Subcutaneous abdominal adipose tissue (tissue), 5 donors: ENCODE measurements around the gene TMEM204.

Experiments
- H3K27ac ChIP-seq: one replicate; pipeline ENCODE4 v1.7.0; 2013; ENCODE audit warnings: low read depth, mild to moderate bottlenecking, inconsistent platforms, low read length, moderate library complexity
- H3K27me3 ChIP-seq, 5 donors: one replicate each; pipeline ENCODE4 v1.7.0; 2013; ENCODE audit warnings: low read length in 5 of 5, inconsistent platforms in 1 of 5; ENCODE audit not compliant: control insufficient read depth in 5 of 5, insufficient read depth in 4 of 5
- H3K36me3 ChIP-seq, 5 donors: one replicate each; pipeline ENCODE4 v1.7.0; 2013; ENCODE audit warnings: low read length in 5 of 5; ENCODE audit not compliant: control insufficient read depth in 5 of 5, insufficient read depth in 5 of 5
- H3K4me1 ChIP-seq, 5 donors: one replicate each; pipeline ENCODE4 v1.7.0; 2013; ENCODE audit warnings: low read length in 5 of 5, mild to moderate bottlenecking in 3 of 5, moderate library complexity in 1 of 5; ENCODE audit not compliant: control insufficient read depth in 5 of 5, insufficient read depth in 5 of 5
- H3K4me3 ChIP-seq, 5 donors: one replicate each; pipeline ENCODE4 v1.7.0; 2013; ENCODE audit warnings: low read length in 5 of 5, low read depth in 1 of 5
- H3K9ac ChIP-seq, 5 donors: one replicate each; pipeline ENCODE4 v1.7.0; 2013; ENCODE audit warnings: low read length in 5 of 5, mild to moderate bottlenecking in 4 of 5, moderate library complexity in 3 of 5
- H3K9me3 ChIP-seq, 5 donors: one replicate each; pipeline ENCODE4 v1.7.0; 2013; ENCODE audit warnings: low read length in 5 of 5; ENCODE audit not compliant: control insufficient read depth in 5 of 5
- donor health status: healthy.
- donor health status: healthy.
- donor health status: healthy.
- donor health status: healthy.
- donor health status: healthy.

Gene TMEM204

DNA sequence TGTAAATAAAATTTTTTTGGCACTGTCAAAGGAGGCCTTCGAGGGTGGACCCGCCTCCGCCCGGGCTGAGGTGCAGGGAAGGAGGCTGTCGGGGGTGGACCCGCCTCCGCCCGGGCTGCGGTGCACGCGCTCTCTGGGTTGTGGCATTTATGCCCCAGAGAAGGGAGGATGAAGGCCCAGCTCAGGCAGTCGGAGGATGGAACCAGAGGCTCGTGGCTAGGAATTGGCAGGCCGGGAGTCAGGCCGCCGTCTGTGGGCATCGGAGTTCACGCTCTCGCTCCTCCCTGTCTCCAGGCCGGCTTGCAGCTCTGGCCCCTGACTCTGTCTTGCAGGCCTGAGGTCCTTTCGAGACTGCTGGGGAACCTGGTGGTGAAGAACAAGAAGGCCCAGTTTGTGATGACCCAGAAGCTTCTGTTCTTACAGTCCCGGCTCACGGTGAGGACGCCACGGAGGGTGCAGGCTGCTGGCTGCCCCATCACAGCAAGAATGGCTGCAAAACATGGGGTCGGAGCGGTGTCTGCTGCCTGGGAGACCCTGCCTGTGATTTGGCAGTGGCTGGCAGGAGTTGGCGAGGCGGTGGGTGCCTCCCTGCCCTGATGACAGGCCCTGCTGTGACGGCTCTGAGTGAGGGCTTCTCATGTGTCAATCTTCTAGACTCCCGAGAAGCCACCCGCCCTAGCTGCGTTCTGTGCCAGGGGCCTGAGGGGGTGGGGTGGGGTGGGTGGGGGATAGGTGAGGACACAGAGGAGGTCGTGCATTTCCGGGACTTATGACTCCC is 34.4 kb upstream of the TMEM204 start:
- Histone ChIP-seq H3K4me3 (no peak overlapping the region), H3K36me3 (peaks cover 0 to 90% (median 75%) of the 10 kb centered on the region in 5 donors), H3K27me3 (no peaks in the 10 kb centered on the region), H3K9ac (no peak overlapping the region), H3K27ac (no peak overlapping the region), H3K4me1 (peaks cover 2 to 12% (median 9%) of the 10 kb centered on the region in 5 donors), H3K9me3 (no peaks in the 10 kb centered on the region)

DNA sequence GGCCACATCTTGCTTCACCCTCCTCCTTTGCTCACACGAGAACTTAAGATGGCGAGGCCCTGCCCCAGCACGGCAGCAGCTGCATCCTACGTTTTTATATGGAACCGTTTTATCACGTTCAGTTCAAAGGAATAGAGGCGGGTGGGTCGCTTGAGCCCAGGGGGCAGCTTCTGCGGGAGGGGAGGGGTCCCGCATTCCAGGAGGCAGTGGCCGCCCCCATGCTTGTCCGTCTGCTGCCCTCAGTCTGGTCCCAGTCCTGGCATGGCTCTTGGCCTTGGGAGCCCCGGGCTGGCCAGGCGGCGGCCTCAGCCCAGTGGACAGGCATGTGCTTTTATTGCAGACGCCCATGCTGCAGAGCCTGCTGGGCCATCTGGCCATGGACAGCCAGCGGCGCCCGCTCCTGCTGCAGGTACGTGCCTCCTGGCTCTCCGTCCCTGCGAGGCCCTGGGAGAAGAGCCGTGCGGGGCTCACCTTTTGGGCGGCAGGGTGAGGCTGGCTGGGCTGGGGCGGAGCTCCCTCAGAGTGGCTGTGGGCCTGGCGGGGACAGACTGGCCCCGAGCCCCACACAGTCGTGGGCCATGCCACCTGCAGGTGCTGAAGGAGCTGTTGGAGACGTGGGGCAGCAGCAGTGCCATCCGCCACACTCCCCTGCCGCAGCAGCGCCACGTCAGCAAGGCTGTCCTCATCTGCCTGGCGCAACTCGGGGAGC is 33.6 kb upstream of the TMEM204 start:
- Histone ChIP-seq H3K27me3 (no peaks in the 10 kb centered on the region), H3K4me1 (peaks cover 0 to 4% (median under 1%) of the 10 kb centered on the region in 5 donors), H3K27ac (no peak overlapping the region), H3K9ac (no peak overlapping the region), H3K4me3 (no peak overlapping the region), H3K9me3 (no peaks in the 10 kb centered on the region), H3K36me3 (peaks cover 0 to 88% (median 73%) of the 10 kb centered on the region in 5 donors)

DNA sequence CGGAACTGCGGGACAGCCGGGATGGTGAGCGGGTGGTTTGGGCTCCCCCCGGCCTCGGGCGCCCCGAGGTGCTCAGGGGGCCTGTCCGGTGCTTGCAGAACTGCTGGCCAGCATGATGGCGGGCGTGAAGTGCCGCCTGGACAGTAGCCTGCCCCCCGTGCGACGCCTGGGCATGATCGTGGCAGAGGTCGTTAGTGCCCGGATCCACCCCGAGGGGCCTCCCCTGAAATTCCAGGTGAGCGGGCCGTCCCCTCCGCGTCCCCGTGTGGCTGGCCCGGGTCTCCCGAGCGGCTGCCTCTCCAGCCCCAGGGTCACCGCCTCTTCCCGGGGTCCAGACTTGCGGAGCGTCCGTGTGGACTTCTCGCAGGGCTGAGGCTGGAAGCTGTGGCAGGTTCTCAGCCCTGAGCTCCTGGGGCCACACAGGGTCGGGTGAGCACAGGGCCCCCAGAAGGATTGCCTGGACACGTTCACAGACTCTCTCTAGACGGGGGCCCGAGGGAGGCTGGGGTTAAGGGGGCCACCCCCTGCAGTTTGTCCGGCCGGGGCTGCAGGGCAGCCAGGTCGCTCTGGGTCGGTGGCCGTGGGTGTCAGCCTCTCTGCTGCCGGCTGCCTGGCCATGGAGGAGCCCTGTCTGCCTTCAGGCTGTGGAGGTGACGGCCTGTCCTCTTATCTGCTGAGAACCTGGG is 32.9 kb upstream of the TMEM204 start:
- H3K27me3 ChIP-seq = no peaks in the 10 kb centered on the region

GRCh38 chr16:1501630-1502029 is 31.8 kb upstream of the TMEM204 start:
- no peak overlapping the region for H3K4me3 ChIP-seq
- H3K36me3 ChIP-seq = peaks cover 0 to 86% (median 69%) of the 10 kb centered on the region in 5 donors
- no peaks in the 10 kb centered on the region for H3K9me3 ChIP-seq
- H3K27ac ChIP-seq = no peak overlapping the region
- H3K4me1 ChIP-seq = no peaks in the 10 kb centered on the region
- no peak overlapping the region for H3K9ac ChIP-seq
- no peaks in the 10 kb centered on the region for H3K27me3 ChIP-seq

More for the DNA sequence above, 32.9 kb upstream of the TMEM204 start:
- Histone ChIP-seq H3K27ac (no peak overlapping the region), H3K9ac (no peak overlapping the region), H3K4me1 (no peaks in the 10 kb centered on the region), H3K36me3 (peaks cover 0 to 86% (median 71%) of the 10 kb centered on the region in 5 donors), H3K9me3 (no peaks in the 10 kb centered on the region), H3K4me3 (no peak overlapping the region)

DNA sequence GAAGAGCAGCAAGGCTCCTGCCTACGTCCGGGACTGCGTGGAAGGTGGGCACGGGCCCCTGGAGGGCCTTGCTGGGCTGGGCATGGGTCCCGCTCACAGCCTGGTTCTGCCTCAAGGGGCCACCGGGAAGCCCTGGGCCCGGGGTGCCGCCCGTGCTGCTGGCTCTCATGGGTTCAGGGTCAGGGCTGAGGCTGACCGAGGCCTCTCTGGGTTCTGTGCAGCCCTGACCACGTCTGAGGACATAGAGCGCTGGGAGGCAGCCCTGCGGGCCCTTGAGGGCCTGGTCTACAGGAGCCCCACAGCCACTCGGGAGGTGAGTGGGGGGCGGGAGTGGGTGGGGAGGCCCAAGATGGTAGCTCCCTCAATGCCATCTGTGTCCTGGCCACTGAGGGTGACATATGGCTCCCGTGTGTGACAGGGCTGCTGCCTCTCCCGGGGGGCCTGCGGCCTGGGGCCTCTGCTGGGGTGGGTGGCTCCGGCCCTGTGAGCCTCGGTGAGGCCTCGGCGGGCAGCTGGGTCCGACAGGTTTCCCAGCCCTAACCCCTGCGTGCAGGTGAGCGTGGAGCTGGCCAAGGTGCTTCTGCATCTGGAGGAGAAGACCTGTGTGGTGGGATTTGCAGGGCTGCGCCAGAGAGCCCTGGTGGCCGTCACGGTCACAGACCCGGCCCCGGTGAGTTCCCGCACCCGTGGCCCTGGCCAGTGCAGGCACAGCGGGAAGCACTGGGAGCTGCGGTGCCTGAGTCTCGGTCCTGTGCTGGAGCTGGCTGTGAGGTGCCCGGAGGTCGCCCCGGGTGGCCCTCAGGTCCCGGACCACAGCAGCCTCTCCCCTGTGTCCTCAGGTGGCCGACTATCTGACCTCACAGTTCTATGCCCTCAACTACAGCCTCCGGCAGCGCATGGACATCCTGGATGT is 31.1 kb upstream of the TMEM204 start:
- Histone ChIP-seq H3K9me3 (no peaks in the 10 kb centered on the region), H3K4me1 (no peaks in the 10 kb centered on the region), H3K36me3 (peaks cover 0 to 86% (median 69%) of the 10 kb centered on the region in 5 donors), H3K27me3 (no peaks in the 10 kb centered on the region), H3K4me3 (no peak overlapping the region), H3K27ac (no peak overlapping the region), H3K9ac (no peak overlapping the region)

DNA sequence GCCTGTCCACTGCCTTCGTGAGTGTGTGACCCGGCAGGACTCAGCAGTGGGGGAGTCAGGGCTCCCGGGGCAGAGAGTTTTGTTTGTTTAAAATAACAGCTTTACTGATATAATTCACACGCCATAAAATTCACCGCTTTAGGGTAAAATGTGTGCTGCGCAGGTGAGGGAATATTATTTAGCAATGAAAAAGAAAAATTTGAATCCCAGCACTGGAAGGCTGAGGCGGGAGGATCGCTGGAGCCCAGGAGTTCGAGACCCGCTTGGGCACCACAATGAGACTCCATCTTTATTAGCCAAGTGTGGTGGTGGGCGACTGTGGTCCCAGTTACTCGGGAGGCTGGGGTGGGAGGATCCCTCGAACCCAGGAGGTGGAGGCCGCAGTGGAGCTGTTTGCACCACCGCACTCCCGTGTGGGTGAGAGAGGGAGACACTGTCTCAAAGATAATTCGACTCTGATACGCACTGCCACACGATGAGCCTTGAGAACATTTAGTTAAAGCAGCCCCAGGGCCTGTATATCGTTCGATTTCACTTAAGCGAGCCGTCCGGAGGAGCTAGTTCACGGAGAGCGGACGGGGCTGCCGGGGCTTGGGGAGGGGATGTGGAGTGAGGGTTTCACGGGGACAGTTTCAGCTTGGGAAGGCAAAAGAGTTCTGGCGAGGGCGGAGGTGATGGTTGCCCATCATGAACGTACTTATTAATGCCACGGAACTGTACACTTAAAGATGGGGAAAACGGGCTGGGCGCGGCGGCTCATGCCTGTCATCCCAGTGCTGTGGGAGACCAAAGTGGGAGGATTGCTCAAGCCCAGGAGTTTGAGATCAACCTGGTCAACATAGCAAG is 30.1 kb upstream of the TMEM204 start:
- no peak overlapping the region for H3K4me3 ChIP-seq
- no peak overlapping the region for H3K27ac ChIP-seq
- no peaks in the 10 kb centered on the region for H3K9me3 ChIP-seq
- H3K4me1 ChIP-seq = no peaks in the 10 kb centered on the region
- no peak overlapping the region for H3K9ac ChIP-seq
- H3K27me3 ChIP-seq = no peaks in the 10 kb centered on the region
- H3K36me3 ChIP-seq = peaks cover 0 to 86% (median 66%) of the 10 kb centered on the region in 5 donors

GRCh38 chr16:1505073-1505844 is 28.2 kb upstream of the TMEM204 start:
- Histone ChIP-seq H3K36me3 (peaks cover 0 to 85% (median 53%) of the 10 kb centered on the region in 5 donors), H3K4me3 (no peak overlapping the region), H3K4me1 (peaks cover 0 to 18% (median 9%) of the 10 kb centered on the region in 5 donors), H3K9me3 (no peaks in the 10 kb centered on the region), H3K27ac (no peak overlapping the region), H3K27me3 (no peaks in the 10 kb centered on the region), H3K9ac (no peak overlapping the region)

DNA sequence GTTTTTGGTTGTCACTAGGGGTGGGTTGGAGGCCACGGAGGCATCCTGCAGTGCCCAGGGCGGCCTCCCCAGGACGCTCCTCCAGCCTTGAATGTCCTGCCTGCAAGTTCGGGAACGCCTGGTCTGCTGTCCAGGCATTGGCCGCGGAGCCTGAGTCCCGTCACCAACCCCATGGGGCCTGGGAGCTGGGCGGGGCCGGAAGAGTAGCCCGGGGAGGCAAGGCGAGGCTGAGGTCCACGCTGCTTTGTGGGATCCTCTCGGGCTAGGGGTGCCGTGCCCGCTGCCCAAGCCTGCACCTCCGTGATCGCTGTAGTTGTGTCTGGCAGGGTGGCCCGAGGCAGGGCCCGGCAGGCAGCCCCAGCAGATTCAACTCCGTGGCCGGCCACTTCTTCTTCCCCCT is 27.6 kb upstream of the TMEM204 start:
- H3K4me1 ChIP-seq = peaks cover 0 to 24% (median 12%) of the 10 kb centered on the region in 5 donors
- H3K27ac ChIP-seq = no peak overlapping the region
- H3K4me3 ChIP-seq = no peak overlapping the region
- no peaks in the 10 kb centered on the region for H3K27me3 ChIP-seq
- no peak overlapping the region for H3K9ac ChIP-seq
- H3K36me3 ChIP-seq = peaks cover 0 to 85% (median 52%) of the 10 kb centered on the region in 5 donors
- no peaks in the 10 kb centered on the region for H3K9me3 ChIP-seq
